Natural killer cell (primary cell): Measurements from ENCODE around the gene PIP4K2B. TPM values are rescaled to one million over a fixed set of nuclear protein-coding genes. Genes with fewer than 3 reads are reported as not detected.

Experiments used
- ATAC-seq, 3 donors: fragments of 150-1000 bp in 2 of 3; fragments of 200-7000 bp in 1 of 3; cut with Tn5 transposase; 1 replicate in 1 of 3; 2 replicates in 2 of 3; pipeline ENCODE4 v1.10.0; 2021; ENCODE audit warnings: mild to moderate bottlenecking in 2 of 3, moderate library complexity in 2 of 3
- DNase-seq, 2 donors: peaks; one replicate each; pipeline versions ENCODE4 v3.0.0 to v3.0.0-alpha.2; 2013 to 2021; ENCODE audit warnings: mixed read lengths in 1 of 2
- H3K27ac ChIP-seq: one replicate; pipeline ENCODE4 v1.5.1; 2013; ENCODE audit warnings: mild to moderate bottlenecking, low read length
- H3K27me3 ChIP-seq: one replicate; pipeline ENCODE4 v1.6.1; 2013; ENCODE audit warnings: low read length; ENCODE audit not compliant: control insufficient read depth, insufficient read depth
- H3K36me3 ChIP-seq: one replicate; pipeline ENCODE4 v1.6.1; 2013; ENCODE audit warnings: low read length; ENCODE audit not compliant: control insufficient read depth, insufficient read depth
- H3K4me1 ChIP-seq: one replicate; pipeline ENCODE4 v1.6.1; 2013; ENCODE audit warnings: low read length; ENCODE audit not compliant: control insufficient read depth, insufficient read depth
- H3K4me3 ChIP-seq: one replicate; pipeline ENCODE4 v1.5.1; 2013; ENCODE audit warnings: low read length
- H3K9me3 ChIP-seq: one replicate; pipeline ENCODE4 v1.6.1; 2013; ENCODE audit warnings: low read length; ENCODE audit not compliant: control insufficient read depth, insufficient read depth
- H3K27ac Mint-ChIP-seq, 2 donors: one replicate each; pipeline ENCODE4 v1.8.0; 2022; ENCODE audit warnings: mild to moderate bottlenecking in 2 of 2, mixed read lengths in 2 of 2, moderate library complexity in 1 of 2
- H3K27me3 Mint-ChIP-seq, 2 donors: one replicate each; pipeline ENCODE4 v1.8.0; 2022; ENCODE audit warnings: low read depth in 2 of 2, mixed read lengths in 2 of 2
- H3K36me3 Mint-ChIP-seq: one replicate; pipeline ENCODE4 v1.8.0; 2022; ENCODE audit warnings: mixed read lengths
- H3K4me1 Mint-ChIP-seq, 2 donors: one replicate each; pipeline ENCODE4 v1.8.0; 2022; ENCODE audit warnings: mixed read lengths in 2 of 2
- H3K4me3 Mint-ChIP-seq: one replicate; pipeline ENCODE4 v1.8.0; 2022; ENCODE audit warnings: mild to moderate bottlenecking, moderate library complexity, mixed read lengths
- H3K9me3 Mint-ChIP-seq, 2 donors: one replicate each; pipeline ENCODE4 v1.8.0; 2022; ENCODE audit warnings: mixed read lengths in 2 of 2
- WGBS: methylation state at CpG from one replicate; pipeline ENCODE4 v1.1.7; 2013; ENCODE audit warnings: missing lambda C conversion rate; ENCODE audit not compliant: insufficient coverage; 5-methylcytosine and 5-hydroxymethylcytosine counted together
- intact Hi-C: fragments of 100-400 bp; cut with micrococcal nuclease; formaldehyde crosslinking; loops from one replicate; pipeline ENCODE4 v1.14.2; 2022
- total RNA-seq, 4 donors: library from RNA; stranded (reverse); fragments of 120-200 nt in 1 of 4; gene quantifications; one replicate each; pipeline versions ENCODE4 v1.2.3 to v1.2.4, GENCODE V29; 2013 to 2022
- TF ChIP-seq, protein P1 (sequence below): fragments of 200-600 bp; IDR thresholded peaks from one replicate; pipeline ENCODE4 v1.8.0; 2022; ENCODE audit warnings: antibody characterized with exemption

Gene PIP4K2B
- total RNA-seq, 3 donors from 2014 or later (not counting 1 experiment from before 2014, with no cell fraction given), result 26.8 to 36.8 (median 36.3) TPM

DNA sequence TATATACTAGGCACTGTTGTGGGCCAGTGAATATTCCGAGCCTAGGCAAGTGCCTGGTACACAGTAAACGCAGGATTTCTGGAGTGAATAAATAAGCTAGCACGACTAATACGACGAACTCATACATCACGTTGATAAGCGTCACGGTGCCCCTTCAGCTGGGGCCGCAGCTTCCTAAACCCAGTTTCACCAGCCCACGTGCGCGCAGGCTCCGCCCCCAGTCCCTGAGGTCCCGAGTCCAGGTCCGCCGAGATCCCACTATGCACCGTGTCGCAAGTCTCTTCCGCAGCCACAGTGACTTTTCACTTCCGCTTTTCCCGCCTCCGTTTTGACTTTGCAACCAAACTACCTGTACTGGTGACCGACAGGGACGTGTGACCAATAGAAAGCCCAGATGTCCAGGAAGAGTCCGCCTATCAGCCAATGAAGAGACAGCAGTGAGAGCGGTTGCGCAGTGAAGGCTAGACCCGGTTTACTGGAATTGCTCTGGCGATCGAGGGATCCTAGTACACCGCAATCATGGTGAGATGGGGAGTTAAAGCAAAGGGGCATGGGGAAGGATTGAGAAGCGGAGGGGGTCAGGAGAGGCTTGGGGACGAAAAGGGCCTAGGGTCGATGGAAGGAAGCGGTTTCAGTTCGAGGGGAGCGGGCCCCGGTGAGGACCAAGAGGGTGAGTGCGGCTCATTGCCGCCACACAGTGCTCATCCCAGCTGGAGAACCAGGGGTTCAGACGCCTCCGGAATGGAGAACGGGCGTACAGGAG is 46.9 kb downstream of the PIP4K2B start, which contains the start of gene PSMB3:
PSMB3 (plus strand) TSS at position 434 of the 763 bp plus-strand sequence; CDS start at position 520, 86 bp downstream.
- H3K4me1 ChIP-seq, result peaks cover 58% of the 10 kb centered on the region
- peaks cover 52 to 54% of the 10 kb centered on the region in 2 donors for H3K4me1 Mint-ChIP-seq
- peak within 1 kb of the TSS; percentile 80 for H3K4me3 ChIP-seq
- TF ChIP-seq, protein P1, sequence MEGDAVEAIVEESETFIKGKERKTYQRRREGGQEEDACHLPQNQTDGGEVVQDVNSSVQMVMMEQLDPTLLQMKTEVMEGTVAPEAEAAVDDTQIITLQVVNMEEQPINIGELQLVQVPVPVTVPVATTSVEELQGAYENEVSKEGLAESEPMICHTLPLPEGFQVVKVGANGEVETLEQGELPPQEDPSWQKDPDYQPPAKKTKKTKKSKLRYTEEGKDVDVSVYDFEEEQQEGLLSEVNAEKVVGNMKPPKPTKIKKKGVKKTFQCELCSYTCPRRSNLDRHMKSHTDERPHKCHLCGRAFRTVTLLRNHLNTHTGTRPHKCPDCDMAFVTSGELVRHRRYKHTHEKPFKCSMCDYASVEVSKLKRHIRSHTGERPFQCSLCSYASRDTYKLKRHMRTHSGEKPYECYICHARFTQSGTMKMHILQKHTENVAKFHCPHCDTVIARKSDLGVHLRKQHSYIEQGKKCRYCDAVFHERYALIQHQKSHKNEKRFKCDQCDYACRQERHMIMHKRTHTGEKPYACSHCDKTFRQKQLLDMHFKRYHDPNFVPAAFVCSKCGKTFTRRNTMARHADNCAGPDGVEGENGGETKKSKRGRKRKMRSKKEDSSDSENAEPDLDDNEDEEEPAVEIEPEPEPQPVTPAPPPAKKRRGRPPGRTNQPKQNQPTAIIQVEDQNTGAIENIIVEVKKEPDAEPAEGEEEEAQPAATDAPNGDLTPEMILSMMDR, result no peak
- no peaks in the 10 kb centered on the region for H3K9me3 Mint-ChIP-seq
- intact Hi-C loops, result loop anchor here (1.0 to 10.0 kb wide), 6 partner anchors 24 to 400 kb away; partner anchors contain the start of genes CWC25, MLLT6 and PLXDC1
- H3K4me3 Mint-ChIP-seq, result peak within 1 kb of the TSS; percentile 96
- H3K27me3 Mint-ChIP-seq, result peaks cover 23 to 28% of the 10 kb centered on the region in 2 donors
- peak; percentile 83 to 99 for DNase-seq
- H3K27ac Mint-ChIP-seq, result peak within 1 kb of the TSS; percentile 85 to 86
- peaks cover 28% of the 10 kb centered on the region for H3K27me3 ChIP-seq
- peaks cover 15% of the 10 kb centered on the region for H3K36me3 ChIP-seq
- WGBS, result under 1% methylated on average over 44 of the region's 44 CpGs
- peaks cover 7% of the 10 kb centered on the region for H3K36me3 Mint-ChIP-seq
- H3K9me3 ChIP-seq, result no peaks in the 10 kb centered on the region
- peak within 1 kb of the TSS; percentile 86 for H3K27ac ChIP-seq
- ATAC-seq, result peak; percentile 84 to 96 (median 89)

DNA sequence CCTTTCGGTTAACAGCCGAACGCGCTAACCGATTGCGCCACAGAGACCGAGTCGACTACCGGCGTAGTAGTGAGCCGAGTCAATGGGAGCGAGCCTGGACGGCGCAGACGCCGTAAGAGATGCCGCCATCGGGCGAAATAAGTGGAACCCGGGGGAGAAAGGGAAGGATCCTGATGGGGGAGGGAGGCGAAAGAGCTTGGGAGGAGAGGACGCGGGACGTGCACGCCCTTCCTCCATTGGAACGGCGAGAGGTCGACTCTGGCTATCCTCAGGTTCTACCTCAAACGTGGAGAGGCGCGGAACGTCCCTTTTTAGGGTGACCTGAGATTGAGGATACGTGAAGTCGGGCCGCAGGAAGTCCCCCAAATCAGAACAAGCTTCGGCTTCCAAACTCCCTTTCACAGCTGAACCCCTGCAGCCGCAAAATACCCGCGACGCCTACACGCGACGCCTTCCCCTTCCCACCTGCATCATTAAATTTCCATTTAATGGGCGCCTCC is 47.5 kb downstream of the PIP4K2B start:
- peaks cover 54% of the 10 kb centered on the region in 2 donors for H3K4me1 Mint-ChIP-seq
- peaks cover 33% of the 10 kb centered on the region for H3K27me3 ChIP-seq
- intact Hi-C loops, result loop anchor here (1.0 to 10.0 kb wide), 6 partner anchors 23 to 400 kb away; partner anchors contain the start of genes CWC25, MLLT6 and PLXDC1
- peak overlapping the region; percentile 96 for H3K4me3 Mint-ChIP-seq
- H3K9me3 ChIP-seq, result no peaks in the 10 kb centered on the region
- H3K27ac ChIP-seq, result peak overlapping the region; percentile 86
- TF ChIP-seq, protein P1, result no peak
- H3K9me3 Mint-ChIP-seq, result no peaks in the 10 kb centered on the region
- peaks cover 7% of the 10 kb centered on the region for H3K36me3 Mint-ChIP-seq
- peaks cover 26 to 29% of the 10 kb centered on the region in 2 donors for H3K27me3 Mint-ChIP-seq
- WGBS, result under 1% methylated on average over 44 of the region's 44 CpGs
- peaks cover 15% of the 10 kb centered on the region for H3K36me3 ChIP-seq
- peak overlapping the region; percentile 80 for H3K4me3 ChIP-seq
- DNase-seq, result peak; percentile 82 to 92
- peaks cover 65% of the 10 kb centered on the region for H3K4me1 ChIP-seq
- ATAC-seq, result peak; percentile 45 to 60 (median 50)
- H3K27ac Mint-ChIP-seq, result peak overlapping the region; percentile 85 to 86

DNA sequence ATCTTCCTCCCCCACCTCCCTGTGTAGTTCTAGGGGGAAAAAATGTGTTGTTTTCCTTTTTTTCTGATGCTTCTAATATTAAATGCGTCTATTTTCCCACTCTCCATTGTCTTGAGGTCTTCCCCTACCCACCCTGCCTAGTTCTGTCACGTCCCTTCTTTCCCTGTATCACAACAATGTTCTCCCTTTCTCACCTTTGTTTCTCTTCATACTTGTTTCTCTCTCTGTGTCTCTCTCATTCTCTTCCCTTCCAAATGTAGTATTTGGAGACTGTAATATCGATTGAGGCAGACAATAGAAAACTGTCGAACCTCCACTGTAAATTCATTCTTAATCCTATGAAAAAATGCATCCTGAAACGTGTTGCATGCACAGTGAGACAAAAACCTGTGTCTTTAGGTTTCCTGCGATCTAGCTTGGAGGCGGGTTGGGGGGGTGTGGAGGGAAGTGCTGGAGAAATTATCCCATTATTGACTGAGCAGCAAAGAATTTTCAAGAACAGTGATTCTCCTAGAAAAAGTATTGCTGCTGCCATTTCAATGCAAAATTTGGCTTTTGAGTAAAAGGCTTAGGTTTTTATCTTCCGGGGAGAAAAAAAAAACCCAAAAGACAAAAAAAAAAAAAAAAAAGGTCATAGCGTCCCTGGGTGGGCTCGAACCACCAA is 48.1 kb downstream of the PIP4K2B start:
- Mint-ChIP-seq H3K9me3 (no peaks in the 10 kb centered on the region), H3K36me3 (peaks cover 7% of the 10 kb centered on the region), H3K27ac (peak overlapping the region; percentile 85 to 86), H3K27me3 (peaks cover 31 to 35% of the 10 kb centered on the region in 2 donors), H3K4me1 (peaks cover 54 to 59% of the 10 kb centered on the region in 2 donors), H3K4me3 (peak overlapping the region; percentile 96)
- H3K9me3 ChIP-seq, result no peaks in the 10 kb centered on the region
- H3K4me3 ChIP-seq, result peak overlapping the region; percentile 80
- TF ChIP-seq, protein P1, result no peak
- intact Hi-C loops, result loop anchor here (5.0 to 10.0 kb wide), 4 partner anchors 46 to 401 kb away; partner anchors contain the start of genes MLLT6 and PLXDC1
- H3K27ac ChIP-seq, result peak overlapping the region; percentile 86
- ATAC-seq (no peak), DNase-seq (peak in 1 of 2 donors; percentile 26)
- peaks cover 14% of the 10 kb centered on the region for H3K36me3 ChIP-seq
- 3% methylated on average over 9 of the region's 10 CpGs for WGBS
- peaks cover 38% of the 10 kb centered on the region for H3K27me3 ChIP-seq
- peaks cover 71% of the 10 kb centered on the region for H3K4me1 ChIP-seq
